ENCODE data around the gene SETD2.
A peak's percentile ranks its signal among the peaks of the same experiment; 100 is the strongest.
"Not testable (repeated sequence)": the region's sequence is repeated elsewhere in the genome, so short reads cannot be mapped to it uniquely, and the experiment has no call there.

Gene SETD2

DNA sequence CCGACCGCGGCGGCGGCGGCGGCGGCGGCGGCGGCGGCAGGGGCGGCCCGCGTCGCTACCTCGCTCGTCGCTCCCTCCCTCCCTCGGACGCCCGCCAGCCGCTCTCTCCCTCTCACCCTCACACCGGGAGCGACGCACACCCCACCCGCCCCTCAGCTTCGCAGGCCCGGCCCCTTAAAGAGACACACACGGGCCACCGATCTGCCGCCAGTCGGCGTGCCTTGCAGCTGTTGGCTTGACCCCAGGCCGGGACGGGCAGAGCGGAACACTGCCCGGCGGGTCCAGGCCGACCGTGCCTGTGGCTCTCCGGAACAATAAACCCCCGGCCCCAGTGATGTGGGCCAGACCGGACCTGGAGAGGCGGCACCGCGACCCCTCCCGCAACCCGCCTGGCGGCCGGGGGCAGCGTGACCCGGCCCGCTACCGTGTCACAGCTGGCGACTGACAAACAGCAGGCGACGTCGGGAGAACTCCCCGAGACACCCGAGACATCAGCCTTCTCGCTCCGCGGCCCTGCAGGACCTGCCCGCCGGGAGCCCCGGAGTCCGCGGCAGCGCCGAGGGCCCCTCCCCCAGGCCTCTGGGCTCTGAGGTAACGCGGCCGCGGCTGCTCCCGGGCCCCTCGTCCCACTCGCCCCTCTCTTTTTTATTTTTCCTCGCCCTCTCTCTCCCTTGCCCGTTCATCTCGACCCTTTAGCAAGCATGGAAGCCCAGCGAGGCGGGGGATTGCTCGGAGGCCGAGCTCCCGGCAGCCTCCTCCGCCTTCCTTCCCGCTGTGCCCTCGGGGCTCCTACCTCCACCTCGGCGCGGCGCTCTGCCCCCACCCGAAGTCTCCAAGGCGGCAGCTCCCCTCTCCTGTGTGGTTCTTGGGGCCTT, at the start of gene SETD2:
Gene SETD2 (minus strand): TSS at position 107 of the 875 bp plus-strand sequence. CDS start 189 bp downstream, outside the sequence.
- DNase-seq, result peak; percentile 47

DNA sequence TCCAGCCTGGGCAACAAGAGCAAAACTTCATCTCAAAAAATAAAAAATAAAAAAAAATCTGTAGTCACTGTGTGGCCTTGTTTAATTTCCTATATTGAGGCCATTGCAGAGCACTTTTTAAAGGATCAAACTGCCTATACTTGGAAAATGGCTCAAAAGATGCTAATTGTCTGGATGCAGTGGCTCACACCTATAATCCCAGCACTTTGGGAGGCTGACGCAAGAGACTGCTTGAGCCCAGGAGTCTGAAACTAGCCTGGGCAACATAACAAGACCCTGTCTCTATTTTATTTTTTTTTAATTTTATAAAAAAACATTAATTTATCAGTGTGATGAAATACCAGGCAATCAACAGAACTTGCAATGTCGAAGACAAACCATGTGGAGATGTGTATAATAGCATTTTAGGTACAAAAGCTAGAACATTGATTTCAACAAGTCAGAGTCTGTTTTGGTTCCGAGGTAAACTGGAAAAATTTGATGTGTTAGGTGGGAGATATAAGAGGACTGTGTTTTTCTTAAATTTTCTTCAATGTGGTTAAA, 47.0 kb upstream of the SETD2 start:
- DNase-seq, result no peak

DNA sequence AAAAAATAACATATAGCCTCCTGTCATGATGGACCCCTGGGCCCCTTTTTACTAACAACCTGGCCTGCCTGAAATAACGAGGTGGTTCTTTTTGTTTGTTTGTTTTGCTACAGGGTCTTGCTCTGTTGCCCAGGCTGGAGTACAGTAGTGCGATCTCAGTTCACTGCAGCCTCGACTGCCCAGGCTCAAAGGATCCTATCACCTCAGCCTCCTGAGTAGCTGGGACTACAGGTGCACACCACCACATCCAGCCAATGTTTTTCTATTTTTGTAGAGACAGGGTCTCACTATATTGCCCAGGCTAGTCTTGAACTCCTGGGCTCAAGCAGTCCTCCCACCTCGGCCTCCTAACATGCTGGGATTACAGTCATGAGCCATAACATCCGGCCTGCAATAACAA, 42.1 kb upstream of the SETD2 start:
- DNase-seq, result not testable (repeated sequence)

GRCh38 chr3:47204875-47205274, 41.0 kb upstream of the SETD2 start:
- no peak for DNase-seq

GRCh38 chr3:47202542-47202941, 38.6 kb upstream of the SETD2 start:
- DNase-seq, result no peak

GRCh38 chr3:47197287-47197686, 33.4 kb upstream of the SETD2 start:
- no peak for DNase-seq

GRCh38 chr3:47194994-47195393, 31.1 kb upstream of the SETD2 start:
- DNase-seq, result no peak

- no peak for DNase-seq
Observed at GRCh38 chr3:47193871-47194859, 30.3 kb upstream of the SETD2 start.

DNA sequence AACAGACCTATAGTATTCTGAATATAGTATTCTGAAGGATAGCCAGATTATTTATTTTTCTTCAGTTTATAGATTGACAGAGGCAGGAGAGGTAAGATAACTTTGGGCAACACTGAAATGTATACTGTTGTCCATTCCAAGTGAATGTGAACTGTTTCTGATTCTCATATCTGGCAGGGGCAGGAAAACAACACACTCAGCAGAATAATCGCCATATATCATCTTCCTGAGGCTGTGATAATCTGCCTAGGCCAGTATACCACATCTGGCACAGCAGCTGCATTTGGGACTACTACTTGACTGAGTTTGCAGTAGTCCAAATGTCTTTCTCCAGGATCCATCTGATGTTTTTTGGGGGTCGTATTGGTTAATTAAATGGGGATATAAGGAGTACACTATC, 22.4 kb upstream of the SETD2 start:
- no peak for DNase-seq

DNA sequence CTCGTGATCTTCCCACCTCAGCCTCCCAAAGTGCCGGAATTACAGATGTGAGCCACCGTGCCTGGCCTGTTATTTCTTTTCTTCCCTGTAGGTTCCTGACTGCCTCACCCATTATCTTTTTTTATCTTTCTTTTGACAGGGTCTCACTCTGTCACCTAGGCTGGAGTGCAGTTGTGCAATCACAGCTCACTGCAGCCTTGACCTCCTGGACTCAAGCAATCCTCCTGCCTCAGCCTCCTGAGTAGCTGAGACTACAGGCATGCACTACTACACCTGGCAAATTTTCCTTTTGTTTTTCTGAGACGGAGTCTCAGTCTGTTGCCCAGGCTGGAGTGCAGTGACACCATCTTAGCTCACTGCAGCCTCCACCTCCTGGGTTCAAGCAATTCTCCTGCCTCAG, 17.8 kb upstream of the SETD2 start:
- not testable (repeated sequence) for DNase-seq

GRCh38 chr3:47180011-47180410, 16.1 kb upstream of the SETD2 start:
- not testable (repeated sequence) for DNase-seq

DNA sequence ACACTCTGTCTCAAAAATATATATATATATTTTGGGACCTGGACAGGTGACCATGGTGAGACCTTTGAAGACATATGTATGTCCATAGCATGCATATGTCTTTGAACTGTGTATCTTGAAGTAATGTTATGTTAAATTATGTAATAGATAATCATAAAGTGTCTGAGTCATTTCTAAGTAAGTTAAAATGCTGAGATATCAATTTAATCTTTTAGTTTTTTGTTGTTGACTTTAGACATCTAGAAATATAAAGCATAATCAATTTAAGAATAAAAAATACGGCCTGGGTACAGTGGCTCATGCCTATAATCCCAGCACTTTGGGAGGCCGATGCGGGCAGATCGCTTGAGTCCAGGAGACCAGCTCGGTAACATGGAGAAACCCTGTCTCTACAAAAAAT, 12.7 kb upstream of the SETD2 start:
- no peak for DNase-seq

GRCh38 chr3:47163169-47164006, 525 bp downstream of the SETD2 start:
- DNase-seq, result no peak

DNA sequence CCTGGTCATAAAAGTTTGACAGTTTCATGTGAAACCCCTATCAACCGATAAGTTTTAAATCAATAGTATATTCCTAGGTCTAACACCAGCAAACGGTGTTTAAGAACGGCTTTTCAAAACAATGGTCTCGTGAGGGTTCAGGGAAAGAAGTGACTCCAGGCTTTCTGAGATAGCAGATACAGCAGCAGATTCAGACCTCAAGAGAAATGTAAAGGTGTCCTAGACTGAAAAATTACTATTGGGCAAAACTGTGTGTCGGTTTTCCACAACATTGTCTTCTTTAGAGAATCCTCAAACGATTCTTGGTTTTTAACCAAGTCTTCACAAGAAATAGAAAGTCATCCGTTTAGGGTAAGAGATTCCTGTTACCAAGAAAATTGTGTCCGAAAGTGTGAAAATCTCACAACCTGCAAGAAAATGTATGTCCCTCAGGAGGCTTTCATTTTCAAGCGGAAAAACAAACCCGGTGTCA, 1.2 kb downstream of the SETD2 start:
- DNase-seq, result no peak

GRCh38 chr3:47161983-47162696, 1.8 kb downstream of the SETD2 start:
- no peak for DNase-seq

- DNase-seq, result no peak
Observed at GRCh38 chr3:47159820-47160219, 4.1 kb downstream of the SETD2 start.

DNA sequence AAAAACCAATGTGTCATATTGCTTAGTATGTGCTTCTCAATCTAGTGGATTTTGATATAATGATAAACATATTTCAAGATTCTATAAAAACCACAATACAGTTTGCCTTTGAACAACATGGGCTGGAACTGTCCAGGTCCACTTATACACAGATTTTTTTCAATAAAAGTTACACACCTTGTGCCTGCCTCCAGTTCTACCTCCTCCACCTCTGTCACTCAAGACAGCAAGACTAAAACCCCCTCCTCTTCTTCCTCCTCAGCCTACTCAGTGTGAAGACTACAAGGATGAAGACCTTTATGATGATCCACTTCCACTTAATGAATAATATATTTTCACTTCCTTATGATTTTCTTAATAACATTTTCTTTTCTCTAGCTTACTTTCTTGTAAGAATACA, 5.7 kb downstream of the SETD2 start:
- DNase-seq, result no peak

DNA sequence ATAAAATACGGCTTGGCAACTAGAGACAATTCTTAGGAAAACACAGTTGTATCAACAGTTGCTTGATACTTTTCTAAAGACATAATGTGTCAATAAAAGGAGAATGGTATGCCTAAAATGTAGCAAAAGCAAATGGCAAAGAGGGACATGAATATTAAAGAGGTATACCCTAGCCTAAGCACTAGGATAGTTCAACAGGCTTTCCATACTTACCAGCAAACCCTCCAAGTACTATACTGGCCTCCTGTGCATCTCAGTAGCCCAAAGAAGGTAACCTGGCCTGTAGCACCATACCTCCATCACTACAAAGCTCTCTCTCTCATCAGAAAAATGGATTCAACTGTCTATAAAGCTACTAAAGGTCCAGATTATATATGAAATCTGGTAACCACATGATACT, 7.5 kb downstream of the SETD2 start:
- DNase-seq, result no peak

- DNase-seq, result no peak
Observed at GRCh38 chr3:47152578-47152977, 11.3 kb downstream of the SETD2 start.

- no peak for DNase-seq
Observed at GRCh38 chr3:47151836-47152235, 12.1 kb downstream of the SETD2 start.

- DNase-seq, result no peak
Observed at GRCh38 chr3:47149339-47149933, 14.5 kb downstream of the SETD2 start.

All from NCI-H774 (cell line).